GM04504 (cell line): Measurements from ENCODE around the gene TNFRSF8.
"Not testable (repeated sequence)": the region's sequence is repeated elsewhere in the genome, so short reads cannot be mapped to it uniquely, and the experiment has no call there.

Experiments
- DNase-seq: peaks from one replicate; pipeline ENCODE4 v3.0.0-alpha.2; 2012; ENCODE audit warnings: low read depth

The TNFRSF8 gene

GRCh38 chr1:12063141-12064072, at the start of gene TNFRSF8:
TNFRSF8 (plus strand) TSS chr1:12063303; CDS start chr1:12063599, 296 bp downstream.
- no peak for DNase-seq

GRCh38 chr1:12014141-12014991, 48.7 kb upstream of the TNFRSF8 start:
- no peak for DNase-seq

- DNase-seq = no peak
Measured at GRCh38 chr1:12015001-12015491, 48.1 kb upstream of the TNFRSF8 start.

- no peak for DNase-seq
Measured at GRCh38 chr1:12015499-12015898, 47.6 kb upstream of the TNFRSF8 start.

GRCh38 chr1:12016182-12016581, 46.9 kb upstream of the TNFRSF8 start:
- DNase-seq = no peak

GRCh38 chr1:12019858-12020509, 43.1 kb upstream of the TNFRSF8 start:
- no peak for DNase-seq

- DNase-seq = no peak
Measured at GRCh38 chr1:12021616-12022015, 41.5 kb upstream of the TNFRSF8 start.

GRCh38 chr1:12022036-12022435, 41.1 kb upstream of the TNFRSF8 start:
- DNase-seq = no peak

GRCh38 chr1:12026586-12026985, 36.5 kb upstream of the TNFRSF8 start:
- no peak for DNase-seq

- DNase-seq = no peak
Measured at GRCh38 chr1:12028248-12028647, 34.9 kb upstream of the TNFRSF8 start.

- no peak for DNase-seq
Measured at GRCh38 chr1:12028957-12029511, 34.1 kb upstream of the TNFRSF8 start.

- DNase-seq = no peak
Measured at GRCh38 chr1:12029720-12030339, 33.3 kb upstream of the TNFRSF8 start.

GRCh38 chr1:12031039-12031980, 31.8 kb upstream of the TNFRSF8 start:
- DNase-seq = no peak

GRCh38 chr1:12032161-12032621, 30.9 kb upstream of the TNFRSF8 start:
- DNase-seq = no peak

- DNase-seq = not testable (repeated sequence)
Measured at GRCh38 chr1:12033441-12033840, 29.7 kb upstream of the TNFRSF8 start.

- DNase-seq = no peak
Measured at GRCh38 chr1:12034381-12034801, 28.7 kb upstream of the TNFRSF8 start.

- no peak for DNase-seq
Measured at GRCh38 chr1:12035312-12035711, 27.8 kb upstream of the TNFRSF8 start.

GRCh38 chr1:12037486-12038355, 25.4 kb upstream of the TNFRSF8 start:
- no peak for DNase-seq
